ENCODE data around the gene PGBD5.

Gene PGBD5

DNA sequence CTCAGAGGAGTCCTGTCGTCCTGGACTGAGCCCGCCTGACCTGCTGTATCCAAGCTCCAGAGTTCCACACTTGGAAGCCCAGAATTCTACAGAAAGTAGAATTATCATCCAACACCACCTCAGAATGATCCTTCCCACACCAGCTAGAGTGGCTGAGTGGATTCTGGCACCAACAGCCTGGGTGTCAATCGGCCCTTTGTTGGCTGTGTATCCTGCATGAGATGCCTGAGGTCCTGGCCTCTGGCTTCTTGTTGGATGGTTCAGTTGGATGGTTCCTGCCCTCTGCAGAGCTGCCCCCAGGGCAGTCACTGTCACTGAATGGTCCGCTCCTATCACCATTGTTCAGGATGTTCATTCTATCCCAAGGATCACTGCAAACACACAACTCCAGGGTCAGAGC lies 49.8 kb downstream of the PGBD5 start:
- no peak for DNase-seq (ENCODE audit: low read depth)

DNA sequence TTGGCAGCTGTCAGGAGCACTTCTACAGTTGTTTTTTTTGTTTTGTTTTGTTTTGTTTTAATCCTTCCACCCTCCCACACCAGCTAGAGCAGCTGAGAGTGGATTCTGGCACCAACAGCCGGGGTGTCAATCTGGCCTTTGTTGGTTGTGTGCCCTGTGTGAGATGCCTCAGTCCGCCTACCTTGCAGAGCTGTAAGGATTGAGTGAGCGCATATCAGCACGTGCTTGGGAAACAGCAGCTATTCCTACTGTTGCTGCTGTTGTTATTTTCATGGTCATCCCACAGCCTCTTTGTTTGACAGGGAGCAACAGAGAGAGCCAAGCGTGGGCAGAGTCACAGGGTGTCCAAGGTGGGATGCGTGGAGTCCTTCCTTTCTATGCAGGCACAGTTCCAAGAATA lies 50.4 kb downstream of the PGBD5 start:
- DNase-seq (ENCODE audit: low read depth), result no peak

DNA sequence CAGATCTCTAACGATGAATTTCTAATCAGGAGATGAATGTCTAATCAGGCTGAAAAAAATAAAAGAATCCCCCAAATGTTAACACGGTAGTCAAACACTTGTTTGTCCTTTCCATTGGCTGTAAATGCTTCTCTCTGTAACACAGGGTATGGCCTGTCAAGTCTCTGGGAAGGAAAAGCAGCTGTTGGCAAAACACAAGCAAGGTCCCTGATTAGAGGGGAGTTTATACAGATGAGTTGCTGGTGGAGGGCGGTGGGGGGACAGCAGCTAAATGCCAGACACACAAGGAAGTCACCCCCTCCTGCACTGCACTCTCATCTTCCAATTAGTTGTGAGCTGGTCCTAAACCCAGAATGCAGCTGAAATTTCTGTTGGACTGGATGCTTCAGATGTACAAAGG lies 51.0 kb downstream of the PGBD5 start:
- no peak for DNase-seq (ENCODE audit: low read depth)

DNA sequence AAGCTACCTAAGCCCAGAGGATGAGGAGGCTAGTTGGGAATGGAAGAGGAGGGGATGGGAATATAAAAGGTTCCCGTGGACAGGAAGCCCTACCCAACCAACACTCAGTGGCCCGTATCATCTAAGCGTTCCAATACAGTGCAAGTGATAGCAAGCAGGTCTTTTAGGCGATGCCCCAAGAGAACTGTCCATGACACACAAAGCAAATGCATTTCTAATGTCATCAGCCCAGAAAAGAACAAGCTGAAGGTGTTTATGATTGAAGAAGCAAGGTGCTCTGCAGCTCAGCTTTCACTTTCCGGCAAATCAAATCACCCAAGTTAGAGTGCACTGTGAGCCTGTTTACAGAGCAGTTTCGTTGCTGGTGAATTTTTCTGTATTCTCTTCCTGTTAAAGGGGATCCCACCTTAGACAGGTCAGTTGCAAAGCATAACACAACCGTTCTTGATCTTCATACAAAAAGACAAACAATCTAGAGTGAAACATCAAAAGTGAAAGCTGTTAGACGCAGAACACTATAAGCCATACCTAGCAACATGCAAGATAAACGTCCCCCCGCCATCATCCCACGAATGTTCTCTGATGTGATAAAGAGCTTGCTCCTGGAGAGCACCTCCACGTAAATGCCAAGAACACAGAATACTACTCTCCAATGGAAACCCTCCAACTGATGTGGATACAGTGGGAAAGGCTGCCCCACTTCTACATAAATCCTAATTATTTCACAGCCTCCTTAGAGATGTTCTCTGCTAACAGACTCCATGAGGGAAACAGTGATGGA lies 54.0 kb downstream of the PGBD5 start:
- no peak for DNase-seq (ENCODE audit: low read depth)

DNA sequence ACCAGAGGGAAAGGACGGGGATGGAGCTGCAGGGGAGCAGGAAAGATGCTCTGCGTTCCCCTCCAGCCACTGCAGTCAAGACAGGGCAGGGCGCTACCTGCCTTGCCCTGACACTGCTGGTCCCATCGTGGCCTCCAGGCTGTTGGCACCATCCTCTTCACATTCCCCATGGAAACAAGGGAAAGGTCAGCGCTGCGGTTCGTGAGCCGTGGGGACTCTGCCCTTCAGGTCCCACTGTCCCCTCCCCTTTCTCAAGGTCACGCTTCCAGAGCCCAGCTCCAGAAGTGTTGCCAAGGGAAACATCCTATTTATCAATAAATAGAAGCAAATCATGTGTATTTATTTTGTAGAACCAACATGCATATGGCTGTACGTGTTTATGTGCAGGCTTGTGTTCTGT lies 56.0 kb downstream of the PGBD5 start:
- no peak for DNase-seq (ENCODE audit: low read depth)

DNA sequence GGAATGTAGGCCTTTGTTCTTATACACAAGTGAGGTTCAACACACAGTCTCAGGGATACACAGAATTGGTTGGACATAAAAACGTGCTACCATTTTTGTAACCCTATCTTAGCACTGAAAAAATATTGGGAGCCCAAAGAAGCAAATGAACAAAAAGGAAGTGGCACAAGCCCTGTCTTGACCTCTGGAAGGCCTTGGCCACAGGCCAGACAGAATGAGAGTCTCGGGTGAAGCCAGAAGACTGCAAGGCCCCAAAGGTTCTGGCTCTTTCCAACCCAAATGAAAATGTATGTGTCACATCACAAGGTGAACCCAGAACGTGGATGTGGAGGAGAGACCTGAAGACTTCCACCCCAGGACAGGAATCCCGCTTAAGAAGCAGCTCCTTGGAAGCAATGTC lies 57.3 kb downstream of the PGBD5 start:
- no peak for DNase-seq (ENCODE audit: low read depth)

DNA sequence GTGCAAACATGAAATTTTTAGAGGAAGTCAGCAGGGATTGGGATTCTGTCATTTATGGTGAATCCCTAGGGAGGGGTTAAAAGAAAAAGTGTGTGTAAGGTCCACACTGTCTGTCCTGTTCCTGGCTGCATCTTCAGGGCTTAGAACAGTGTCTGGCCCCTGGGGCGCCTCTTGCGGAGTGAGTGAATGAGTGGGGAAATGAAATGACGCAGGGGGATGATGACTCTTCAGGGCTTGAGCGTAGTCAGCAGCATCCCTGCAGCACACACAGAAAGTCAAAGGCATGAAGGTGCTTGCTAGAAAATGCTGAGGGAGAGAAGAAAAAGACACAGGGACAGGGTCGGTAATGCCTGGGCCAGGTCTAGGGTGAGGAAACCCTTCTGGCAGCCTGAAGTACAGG lies 57.8 kb downstream of the PGBD5 start:
- DNase-seq (ENCODE audit: low read depth), result no peak

DNA sequence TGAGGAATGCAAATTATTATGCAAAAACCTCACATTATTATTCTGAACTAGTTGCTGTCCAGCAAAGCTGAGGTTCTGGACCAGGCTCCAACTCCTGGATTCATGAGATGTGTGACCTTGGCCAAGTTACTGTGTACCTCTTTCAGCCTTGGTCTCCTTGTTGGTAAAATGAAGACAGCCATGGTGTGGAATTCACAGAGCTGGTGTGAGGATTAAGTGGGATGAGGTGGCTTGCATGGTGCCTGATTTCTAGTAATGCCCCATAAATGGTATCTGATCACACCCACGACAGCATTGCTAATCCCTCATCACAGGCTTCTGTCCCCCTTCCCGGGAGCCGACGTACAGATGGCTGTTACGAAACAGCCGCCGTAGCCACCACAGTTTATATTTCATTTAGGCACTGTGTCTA lies 59.6 kb downstream of the PGBD5 start:
- no peak for DNase-seq (ENCODE audit: low read depth)

DNA sequence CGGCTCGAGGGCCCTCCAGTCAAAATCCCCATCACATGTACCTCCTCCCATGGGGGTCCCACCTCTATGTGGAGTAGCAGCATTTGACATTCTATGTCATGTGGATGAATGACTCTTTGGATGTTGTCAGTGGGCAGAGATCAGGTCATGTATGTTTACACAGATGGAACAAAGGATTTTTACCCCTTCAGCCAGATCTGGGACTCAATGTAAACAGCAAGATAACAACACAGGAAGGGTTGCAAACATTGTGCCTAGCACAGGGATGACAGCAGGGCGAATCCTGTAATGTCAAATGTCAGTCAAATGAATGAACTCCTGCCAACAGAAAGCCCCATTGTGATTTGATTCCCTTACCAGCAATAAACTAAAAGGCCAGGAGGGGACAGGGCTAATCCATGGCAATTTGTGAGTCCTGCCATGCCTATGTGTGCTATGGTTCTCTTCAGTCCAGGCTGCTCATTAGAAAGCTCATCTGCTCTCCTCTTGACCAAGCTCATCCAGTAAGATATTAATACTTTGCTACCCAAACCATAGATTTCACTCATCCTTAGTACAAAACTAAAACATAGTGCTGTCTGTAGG lies 60.3 kb downstream of the PGBD5 start:
- DNase-seq (ENCODE audit: low read depth), result no peak

DNA sequence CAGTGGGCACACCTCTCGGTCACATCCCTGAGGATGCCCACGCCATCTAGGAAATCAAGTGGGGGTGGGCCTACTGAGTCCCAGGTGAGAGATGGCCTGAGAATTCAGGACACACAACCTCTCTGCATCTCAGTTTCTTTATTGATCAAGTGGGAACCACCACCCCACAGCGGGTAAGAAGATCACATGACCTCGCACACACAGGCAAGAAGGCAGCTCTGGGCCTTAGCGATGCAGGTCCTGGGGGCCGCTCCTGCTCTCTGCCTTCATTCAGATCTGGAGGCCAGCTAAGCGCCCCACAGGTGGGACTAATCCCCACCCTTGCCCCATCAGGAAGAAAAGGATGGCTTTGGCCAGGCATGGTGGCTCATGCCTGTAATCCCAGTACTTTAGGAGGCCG lies 63.2 kb downstream of the PGBD5 start:
- DNase-seq (ENCODE audit: low read depth), result no peak

DNA sequence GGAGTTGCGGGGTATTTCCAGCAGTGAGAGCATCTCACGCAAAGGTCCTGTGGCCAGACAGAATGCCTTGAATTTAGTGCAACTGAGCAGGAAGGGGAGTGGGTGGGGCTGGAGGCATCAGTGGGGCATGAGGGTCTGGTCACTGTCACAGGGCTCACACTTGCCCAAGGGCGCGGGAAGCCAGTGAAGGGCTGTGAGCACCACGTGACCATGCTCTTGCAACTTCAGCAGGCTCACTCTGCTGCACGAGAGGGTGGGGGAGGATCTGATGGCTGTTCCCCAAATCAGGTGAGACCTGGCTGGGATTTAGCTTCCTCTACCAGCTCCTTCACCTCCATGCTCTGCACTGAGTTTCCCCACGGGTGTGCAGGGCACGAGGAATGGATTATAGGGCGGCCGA lies 64.2 kb downstream of the PGBD5 start:
- no peak for DNase-seq (ENCODE audit: low read depth)

DNA sequence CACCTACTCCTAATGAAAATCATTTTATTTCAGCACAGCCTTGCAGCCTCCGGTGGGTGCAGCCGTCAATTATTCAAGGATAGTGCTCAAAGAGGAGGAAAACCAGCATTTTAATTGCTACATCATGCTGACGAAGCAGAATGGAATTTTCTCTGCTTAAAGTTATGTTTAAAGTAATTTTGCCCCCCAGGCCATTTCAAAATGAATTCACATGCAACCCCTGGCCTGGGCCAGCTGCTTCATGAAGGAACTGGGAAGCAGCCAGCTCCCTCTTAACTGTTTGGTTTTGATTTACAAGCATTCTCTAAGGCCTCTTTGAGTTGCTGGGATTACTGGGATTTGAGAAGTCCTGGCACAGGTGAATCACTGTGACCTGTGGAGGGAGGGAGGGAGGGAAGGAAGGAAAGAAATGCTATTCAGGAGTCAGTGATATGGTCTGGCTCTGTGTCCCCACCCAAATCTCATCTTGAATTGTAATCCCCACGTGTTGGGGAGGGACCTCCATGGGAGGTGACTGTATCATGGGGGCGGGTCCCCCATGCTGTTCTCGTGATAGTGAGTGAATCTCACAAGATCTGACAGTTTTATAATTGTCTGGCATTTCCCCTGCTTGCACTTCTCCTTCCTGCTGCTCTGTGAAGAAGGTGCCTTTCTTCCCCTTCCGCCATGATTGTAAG lies 66.0 kb downstream of the PGBD5 start:
- no peak for DNase-seq (ENCODE audit: low read depth)

DNA sequence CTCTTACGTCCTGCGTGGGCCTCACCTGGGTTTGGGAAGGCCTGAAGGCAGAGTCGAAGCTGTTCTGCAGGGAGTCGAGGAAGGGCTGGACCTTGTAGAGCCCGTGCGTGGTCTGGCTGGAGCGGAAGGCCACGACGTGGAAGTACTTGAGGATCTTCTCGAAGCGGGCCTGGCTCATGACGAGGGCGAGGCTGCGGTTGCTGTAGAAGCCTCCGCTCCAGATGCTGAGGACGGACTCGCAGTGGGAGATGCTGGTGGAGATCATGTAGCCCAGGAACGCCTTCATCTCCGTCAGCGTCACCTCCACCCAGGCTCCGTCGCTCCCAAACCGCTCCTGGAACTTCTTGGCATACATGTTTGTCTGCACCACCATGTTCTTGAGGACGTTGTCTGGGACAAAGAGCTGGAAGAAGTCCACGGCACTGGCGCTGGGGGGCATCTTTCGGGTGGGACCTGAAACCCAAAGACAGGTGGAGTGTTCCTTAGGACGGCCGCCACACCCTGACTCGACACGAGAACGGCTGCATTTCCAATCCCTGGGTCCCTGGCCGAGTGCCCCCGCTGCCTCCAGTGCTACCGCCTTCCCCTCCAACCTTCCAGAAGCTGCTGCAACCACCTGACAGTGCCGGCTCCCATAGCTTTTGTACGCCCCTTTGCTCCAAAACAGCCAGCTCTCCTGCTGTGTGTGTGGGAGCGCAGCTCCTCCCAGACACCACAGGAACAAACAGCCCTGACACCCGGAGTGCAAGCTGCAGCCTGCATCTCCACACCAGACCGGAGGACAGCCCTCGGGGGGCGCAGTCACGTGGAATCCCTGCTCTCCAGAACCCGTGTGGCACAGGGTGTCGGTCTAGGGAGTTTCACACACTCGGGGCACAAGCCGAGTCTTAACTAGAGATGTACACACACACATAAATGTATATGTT lies 69.0 kb downstream of the PGBD5 start:
- no peak for DNase-seq (ENCODE audit: low read depth)

DNA sequence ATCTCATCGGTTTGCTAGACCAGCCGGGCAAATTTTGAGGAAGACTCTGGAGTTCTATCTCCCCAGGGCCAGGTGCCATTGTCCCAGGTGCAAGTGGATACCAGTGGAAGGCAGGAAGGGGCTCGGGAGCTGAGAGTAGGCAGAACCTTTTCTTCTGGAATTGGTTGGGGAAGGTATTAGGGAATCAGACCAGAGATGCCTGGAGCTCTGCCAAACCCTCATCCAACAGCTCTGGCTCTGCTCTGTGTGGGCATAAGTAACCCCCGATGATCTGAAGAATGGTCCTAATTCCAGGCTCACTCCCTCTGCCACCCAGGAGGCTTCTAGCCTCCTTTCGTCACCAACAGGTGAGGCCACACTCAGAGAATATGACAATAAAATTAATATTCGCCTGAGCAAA lies 69.9 kb downstream of the PGBD5 start:
- DNase-seq (ENCODE audit: low read depth), result no peak

DNA sequence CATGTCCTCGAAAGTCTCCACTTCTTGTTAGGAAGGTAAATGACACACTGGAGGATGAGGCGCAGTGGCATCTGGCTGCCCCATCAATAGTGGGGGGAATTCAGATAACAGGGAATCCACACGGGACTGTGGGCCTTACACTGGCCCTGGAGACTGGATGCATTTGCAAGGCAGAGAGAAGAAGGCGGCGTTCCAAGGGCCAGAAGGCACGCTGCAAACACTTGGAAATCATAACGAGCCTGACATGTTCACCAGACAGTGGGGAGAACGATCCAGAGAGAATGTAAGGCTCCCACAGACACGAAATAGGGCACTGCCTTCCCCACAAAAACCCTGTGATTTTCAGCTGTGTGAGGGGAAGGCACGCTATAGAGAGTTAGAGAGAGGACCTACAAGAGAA lies 70.5 kb downstream of the PGBD5 start:
- DNase-seq (ENCODE audit: low read depth), result no peak

DNA sequence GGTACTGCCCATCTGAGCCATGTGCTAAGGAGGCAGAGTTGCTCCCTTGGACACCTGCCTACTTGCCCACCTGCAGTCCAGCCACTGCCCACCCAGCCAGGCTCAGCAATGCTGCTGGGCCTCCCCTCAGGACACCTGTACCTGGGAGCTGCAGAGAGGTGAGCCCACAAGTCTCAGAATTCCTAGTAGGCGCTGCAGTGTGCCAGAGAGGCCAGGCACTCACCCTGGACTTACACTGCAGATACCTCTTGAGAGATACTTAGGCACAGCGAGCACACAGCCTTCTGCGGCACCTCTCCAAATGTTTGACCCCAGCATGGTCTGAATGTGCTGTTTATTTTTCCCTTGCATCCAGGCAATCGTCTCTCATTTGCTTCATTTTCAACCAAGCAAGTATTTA lies 71.0 kb downstream of the PGBD5 start:
- DNase-seq (ENCODE audit: low read depth), result no peak

DNA sequence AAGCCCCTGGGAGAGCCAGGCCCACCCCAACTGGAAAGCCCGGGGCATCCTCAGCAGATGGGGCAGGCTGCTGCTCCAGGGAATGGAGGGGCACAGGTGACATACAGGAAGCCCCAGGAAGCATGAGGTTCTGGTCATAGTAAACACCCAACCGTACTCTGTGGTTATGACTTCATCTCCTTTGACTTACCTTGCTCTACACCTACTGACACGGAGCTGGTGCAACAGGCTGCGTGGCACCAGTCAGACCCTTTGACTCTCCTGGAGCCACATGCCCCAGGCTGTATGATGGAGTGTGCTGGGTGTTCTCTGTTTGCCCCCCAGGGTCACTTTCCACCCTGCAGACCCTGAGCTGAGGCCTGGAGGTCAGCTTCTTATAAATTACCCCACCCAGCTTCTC lies 72.1 kb downstream of the PGBD5 start:
- DNase-seq (ENCODE audit: low read depth), result no peak

DNA sequence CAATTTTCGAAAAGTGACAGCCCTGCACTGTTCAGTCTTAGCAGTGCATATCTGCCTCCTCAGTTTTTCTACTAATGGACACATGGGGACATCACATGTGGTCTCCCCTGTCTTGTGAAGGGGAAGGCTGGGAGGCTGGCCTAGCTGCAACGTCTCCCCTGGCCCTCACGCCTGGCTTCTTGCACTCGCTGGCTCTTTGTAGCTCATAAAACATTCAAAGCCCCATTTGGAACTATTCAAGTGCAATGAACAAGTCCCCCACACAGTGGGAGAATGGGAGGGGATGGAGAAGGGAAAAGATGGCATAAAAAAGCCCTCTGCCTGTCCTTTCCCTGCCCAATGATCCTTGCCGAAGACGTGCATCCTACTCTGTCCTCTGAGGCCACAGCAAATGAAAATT lies 73.6 kb downstream of the PGBD5 start:
- DNase-seq (ENCODE audit: low read depth), result no peak

DNA sequence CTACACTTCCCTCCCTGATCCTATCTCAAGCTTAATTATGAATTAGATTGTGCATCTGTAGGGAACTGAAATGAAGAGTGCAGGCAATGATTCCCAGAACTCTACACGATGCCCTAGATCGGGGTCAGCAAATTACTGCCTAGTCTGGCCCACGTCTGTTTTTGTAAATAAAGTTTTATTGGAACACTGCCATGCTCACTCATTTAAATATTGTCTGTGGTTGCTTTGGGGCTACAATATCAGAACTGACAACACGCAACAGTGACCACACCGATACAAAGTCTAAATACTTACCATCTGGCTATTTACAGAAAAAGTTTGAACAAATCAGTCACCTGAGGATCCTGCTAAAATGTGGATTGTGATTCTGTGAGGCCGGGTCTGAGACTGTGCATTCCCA lies 74.1 kb downstream of the PGBD5 start:
- no peak for DNase-seq (ENCODE audit: low read depth)

DNA sequence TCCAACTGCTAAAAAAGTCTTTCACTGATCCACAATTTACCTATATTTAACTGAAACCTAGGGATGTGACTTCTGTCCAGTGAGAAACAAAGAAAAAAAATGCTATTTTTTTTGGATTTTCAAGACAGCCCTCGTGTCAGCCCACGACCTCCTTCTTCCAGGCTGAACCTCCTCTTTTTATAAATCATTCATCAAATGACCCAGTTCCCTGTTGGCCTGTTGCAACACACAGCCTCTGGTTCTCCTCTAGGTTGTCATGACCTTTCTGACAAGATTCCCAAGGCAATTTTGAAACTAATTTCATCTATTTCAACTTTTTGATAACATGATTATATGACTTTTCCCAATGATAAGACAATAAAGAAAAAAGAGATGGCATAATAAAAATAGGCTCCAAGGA lies 74.6 kb downstream of the PGBD5 start:
- DNase-seq (ENCODE audit: low read depth), result no peak

DNA sequence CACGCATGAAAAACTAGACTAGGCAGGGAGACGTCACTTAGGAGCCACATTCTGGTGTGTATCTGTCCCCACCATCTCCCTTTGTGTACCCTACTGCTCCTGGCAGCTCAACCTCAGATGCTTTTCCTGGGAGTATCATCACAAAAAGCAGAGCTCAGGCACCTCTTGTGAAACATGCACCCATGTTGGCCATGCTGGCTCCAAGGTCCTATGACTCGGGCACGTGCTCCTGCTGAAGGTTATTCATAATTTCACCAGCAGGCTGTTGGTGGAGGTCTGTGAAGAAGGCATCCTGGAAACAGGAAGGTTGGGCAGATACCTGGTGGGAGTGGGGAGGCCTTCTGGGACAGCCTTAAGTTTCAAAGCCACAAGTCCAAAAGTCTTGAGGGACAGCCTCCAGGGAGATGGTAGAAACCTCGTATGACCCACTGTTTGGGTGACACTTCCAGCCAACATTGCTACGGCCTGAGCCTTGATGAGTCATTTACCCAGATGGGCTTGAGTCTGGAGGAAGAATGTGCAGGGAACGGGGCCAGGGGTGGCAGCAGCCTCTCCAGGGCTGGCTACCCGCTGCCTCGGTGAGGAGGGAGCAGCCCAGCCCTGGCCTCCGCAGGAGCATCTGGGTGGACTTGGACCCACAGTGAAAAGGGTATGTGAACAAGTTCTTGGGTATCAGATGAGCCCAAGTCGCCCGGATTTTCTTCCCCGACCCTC lies 75.8 kb downstream of the PGBD5 start:
- DNase-seq (ENCODE audit: low read depth), result no peak

DNA sequence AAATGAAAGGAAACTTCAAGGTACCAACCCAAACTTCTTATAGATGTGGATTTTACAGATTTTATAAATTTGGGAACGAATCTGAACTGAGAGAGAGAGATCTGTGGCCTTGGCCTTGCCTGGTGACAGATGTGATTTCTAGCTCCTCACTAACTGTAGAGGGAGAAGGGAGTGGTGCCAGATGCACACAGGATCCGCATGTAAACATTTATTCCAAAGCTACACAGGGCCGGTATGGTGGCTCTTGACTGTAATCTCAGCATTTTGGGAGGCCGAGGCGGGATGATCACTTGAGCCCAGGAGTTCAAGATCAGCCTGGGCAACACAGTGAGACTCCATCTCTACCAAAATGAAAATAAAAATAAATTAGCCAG lies 77.1 kb downstream of the PGBD5 start:
- DNase-seq (ENCODE audit: low read depth), result no peak

Measured in T follicular helper cell (primary cell).